Measurements from ENCODE around the gene NELFB.

Gene NELFB

DNA sequence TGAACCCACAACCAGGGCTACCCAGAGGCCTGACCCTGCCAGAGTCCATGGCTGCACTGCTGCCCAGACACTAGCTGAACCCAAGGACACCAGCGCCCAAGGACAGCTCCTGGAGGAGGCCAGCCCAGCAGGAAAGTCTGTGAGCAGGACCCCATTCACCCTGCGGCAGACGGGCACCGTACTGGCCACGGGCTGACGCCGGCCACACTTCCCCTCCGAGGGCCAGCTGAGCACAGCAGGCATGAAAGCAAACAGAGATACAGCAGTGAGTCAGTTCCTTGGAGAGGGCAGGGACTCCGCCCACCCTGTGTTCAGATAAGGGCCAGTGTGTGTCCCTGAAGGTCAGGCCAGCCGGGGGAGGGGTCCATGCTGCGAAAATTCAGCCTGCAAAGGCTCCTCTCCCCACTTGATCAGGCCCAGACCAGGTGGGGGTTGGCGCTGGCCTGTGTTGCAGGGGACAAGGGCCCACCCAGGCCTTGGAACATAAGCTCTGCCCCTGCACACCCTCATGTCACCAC, 36.3 kb upstream of the NELFB start:
- H3K9me3 ChIP-seq (ENCODE audit: insufficient read depth, low read length): no peaks in the 10 kb centered on the region
- no peak overlapping the region for H3K27ac ChIP-seq (ENCODE audit: low read length)
- no peak overlapping the region for H3K4me3 ChIP-seq (ENCODE audit: low read length)
- peaks cover 3% of the 10 kb centered on the region; the same call in 1 of the 2 replicates for H3K4me1 ChIP-seq (ENCODE audit: low read length)
- H3K79me2 ChIP-seq (ENCODE audit: low read length): no peaks in the 10 kb centered on the region
- H4K20me1 ChIP-seq (ENCODE audit: insufficient read depth, low read length): no peaks in the 10 kb centered on the region
- no peaks in the 10 kb centered on the region for H3K36me3 ChIP-seq (replicated peaks; ENCODE audit: low read depth, low read length)
- H3K9ac ChIP-seq (ENCODE audit: low read length): no peak overlapping the region
- TF ChIP-seq EZH2phosphoT487 (IDR thresholded peaks at IDR 0.05; ENCODE audit: low read depth): no peak
- TF ChIP-seq, protein P1, sequence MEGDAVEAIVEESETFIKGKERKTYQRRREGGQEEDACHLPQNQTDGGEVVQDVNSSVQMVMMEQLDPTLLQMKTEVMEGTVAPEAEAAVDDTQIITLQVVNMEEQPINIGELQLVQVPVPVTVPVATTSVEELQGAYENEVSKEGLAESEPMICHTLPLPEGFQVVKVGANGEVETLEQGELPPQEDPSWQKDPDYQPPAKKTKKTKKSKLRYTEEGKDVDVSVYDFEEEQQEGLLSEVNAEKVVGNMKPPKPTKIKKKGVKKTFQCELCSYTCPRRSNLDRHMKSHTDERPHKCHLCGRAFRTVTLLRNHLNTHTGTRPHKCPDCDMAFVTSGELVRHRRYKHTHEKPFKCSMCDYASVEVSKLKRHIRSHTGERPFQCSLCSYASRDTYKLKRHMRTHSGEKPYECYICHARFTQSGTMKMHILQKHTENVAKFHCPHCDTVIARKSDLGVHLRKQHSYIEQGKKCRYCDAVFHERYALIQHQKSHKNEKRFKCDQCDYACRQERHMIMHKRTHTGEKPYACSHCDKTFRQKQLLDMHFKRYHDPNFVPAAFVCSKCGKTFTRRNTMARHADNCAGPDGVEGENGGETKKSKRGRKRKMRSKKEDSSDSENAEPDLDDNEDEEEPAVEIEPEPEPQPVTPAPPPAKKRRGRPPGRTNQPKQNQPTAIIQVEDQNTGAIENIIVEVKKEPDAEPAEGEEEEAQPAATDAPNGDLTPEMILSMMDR (IDR thresholded peaks at IDR 0.05; ENCODE audit: low read depth, low read length): no peak
- H3K27me3 ChIP-seq (ENCODE audit: low read depth, low read length): no peaks in the 10 kb centered on the region
- no peak overlapping the region for H2AFZ ChIP-seq (ENCODE audit: low read depth, low read length)
- no peak overlapping the region for H3K4me2 ChIP-seq (ENCODE audit: low read length)

DNA sequence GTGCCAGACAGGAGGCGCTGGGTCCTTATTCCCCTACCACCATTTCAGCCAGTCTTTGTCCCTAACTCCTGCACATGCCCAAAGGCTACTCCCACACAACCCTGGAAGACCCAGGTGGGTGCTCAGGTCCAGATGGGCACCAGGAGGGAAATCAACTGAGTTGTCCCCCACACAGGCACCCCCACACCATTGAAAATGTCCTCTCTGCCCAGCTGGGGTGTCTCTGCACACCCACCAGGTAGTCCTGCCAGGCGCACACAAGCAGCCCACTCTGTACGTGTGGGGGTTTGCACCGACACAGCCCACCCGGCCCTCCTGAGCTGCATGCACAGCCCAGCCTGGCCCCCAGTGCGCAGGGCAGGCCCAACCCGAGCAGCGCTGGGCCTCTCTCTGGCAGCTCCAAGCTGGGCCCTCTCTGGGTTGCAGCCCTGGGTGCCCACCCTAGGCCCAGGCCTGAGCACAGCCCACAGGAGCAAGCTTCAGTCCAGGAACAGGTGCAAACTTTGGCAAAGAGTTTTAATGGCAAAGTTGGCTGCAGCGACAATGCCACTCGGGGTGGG, 35.3 kb upstream of the NELFB start:
- no peak for TF ChIP-seq EZH2phosphoT487 (IDR thresholded peaks at IDR 0.05; ENCODE audit: low read depth)
- TF ChIP-seq, protein P1 (IDR thresholded peaks at IDR 0.05; ENCODE audit: low read depth, low read length): no peak
- Histone ChIP-seq H2AFZ (ENCODE audit: low read depth, low read length) (no peak overlapping the region), H3K4me1 (ENCODE audit: low read length) (peaks cover 10% of the 10 kb centered on the region; the same call in 1 of the 2 replicates)

DNA sequence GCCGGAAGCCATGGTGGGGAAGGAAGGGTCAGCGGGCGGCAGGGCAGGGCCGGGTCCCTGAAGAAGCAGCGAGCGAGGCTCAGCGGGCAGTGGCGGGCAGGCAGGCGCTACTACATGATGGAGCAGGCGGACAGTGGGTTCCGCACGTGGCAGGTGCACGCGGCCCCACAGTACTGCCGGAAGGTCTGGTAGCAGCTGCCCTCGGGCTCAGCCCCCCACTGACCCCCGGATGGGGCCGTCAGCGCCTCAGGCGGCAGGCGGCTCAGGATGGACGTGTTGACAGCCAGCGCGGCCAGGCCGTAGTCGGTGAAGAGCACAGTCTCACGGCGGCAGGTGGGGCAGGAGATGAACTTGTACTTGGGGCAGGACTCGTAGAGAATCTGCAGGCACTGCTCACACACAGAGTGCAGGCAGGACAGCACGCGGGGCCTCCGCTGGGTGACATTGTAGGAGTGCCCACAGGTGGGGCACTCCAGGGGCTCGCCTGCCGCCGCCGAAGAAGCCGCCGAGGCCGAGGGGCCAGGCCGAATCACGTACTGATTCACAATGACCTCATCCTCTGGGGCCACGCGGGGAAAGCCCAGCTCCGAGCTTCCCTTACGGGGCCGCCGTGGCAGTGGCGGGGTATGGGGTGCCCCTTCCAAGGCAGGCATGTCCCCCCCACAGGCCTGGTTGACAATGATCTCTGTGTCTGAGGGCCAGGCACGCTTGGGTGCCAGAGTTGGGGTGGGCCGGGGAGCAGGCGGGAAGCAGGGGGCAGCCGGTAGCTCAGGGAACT, 34.6 kb upstream of the NELFB start:
- Histone ChIP-seq H3K36me3 (replicated peaks; ENCODE audit: low read depth, low read length) (no peaks in the 10 kb centered on the region), H4K20me1 (ENCODE audit: insufficient read depth, low read length) (no peaks in the 10 kb centered on the region), H3K4me3 (ENCODE audit: low read length) (no peak overlapping the region), H3K27me3 (ENCODE audit: low read depth, low read length) (no peaks in the 10 kb centered on the region), H3K4me1 (ENCODE audit: low read length) (peaks cover 10% of the 10 kb centered on the region; the same call in 1 of the 2 replicates), H3K9me3 (ENCODE audit: insufficient read depth, low read length) (no peaks in the 10 kb centered on the region), H2AFZ (ENCODE audit: low read depth, low read length) (no peak overlapping the region), H3K79me2 (ENCODE audit: low read length) (no peaks in the 10 kb centered on the region), H3K27ac (ENCODE audit: low read length) (no peak overlapping the region), H3K4me2 (ENCODE audit: low read length) (no peak overlapping the region), H3K9ac (ENCODE audit: low read length) (no peak overlapping the region)
- TF ChIP-seq, protein P1 (IDR thresholded peaks at IDR 0.05; ENCODE audit: low read depth, low read length): no peak
- no peak for TF ChIP-seq EZH2phosphoT487 (IDR thresholded peaks at IDR 0.05; ENCODE audit: low read depth)

More for the DNA sequence above, 35.3 kb upstream of the NELFB start:
- no peak overlapping the region for H3K9ac ChIP-seq (ENCODE audit: low read length)
- no peaks in the 10 kb centered on the region for H3K79me2 ChIP-seq (ENCODE audit: low read length)
- H3K27ac ChIP-seq (ENCODE audit: low read length): no peak overlapping the region
- no peaks in the 10 kb centered on the region for H3K27me3 ChIP-seq (ENCODE audit: low read depth, low read length)
- no peak overlapping the region for H3K4me3 ChIP-seq (ENCODE audit: low read length)
- H3K36me3 ChIP-seq (replicated peaks; ENCODE audit: low read depth, low read length): no peaks in the 10 kb centered on the region
- no peaks in the 10 kb centered on the region for H4K20me1 ChIP-seq (ENCODE audit: insufficient read depth, low read length)
- no peak overlapping the region for H3K4me2 ChIP-seq (ENCODE audit: low read length)
- H3K9me3 ChIP-seq (ENCODE audit: insufficient read depth, low read length): no peaks in the 10 kb centered on the region

DNA sequence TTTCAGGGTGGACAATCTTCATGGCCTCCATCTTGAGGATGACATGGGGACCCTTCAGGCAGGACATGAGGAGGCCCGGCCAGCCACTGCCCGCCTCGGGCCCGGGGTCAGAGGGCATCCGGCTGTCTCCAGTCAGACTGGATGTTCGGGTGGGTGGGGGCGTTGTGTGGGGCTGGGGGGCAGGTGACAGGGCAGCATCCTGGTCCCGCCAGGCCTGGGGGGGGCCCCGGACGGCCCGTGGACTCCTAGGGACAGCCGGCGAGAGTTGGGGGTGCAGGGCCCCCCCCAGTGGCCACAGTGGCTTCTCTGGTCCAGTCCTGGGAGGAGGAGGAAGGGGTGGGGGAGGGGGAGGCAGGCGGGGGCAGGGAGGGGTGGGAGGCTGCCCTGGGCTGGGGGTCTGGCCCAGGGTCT, 34.0 kb upstream of the NELFB start:
- Histone ChIP-seq H3K27me3 (ENCODE audit: low read depth, low read length) (no peaks in the 10 kb centered on the region), H3K9me3 (ENCODE audit: insufficient read depth, low read length) (no peaks in the 10 kb centered on the region), H3K79me2 (ENCODE audit: low read length) (no peaks in the 10 kb centered on the region), H2AFZ (ENCODE audit: low read depth, low read length) (no peak overlapping the region), H3K4me2 (ENCODE audit: low read length) (peak overlapping the region; percentile 74), H3K4me3 (ENCODE audit: low read length) (peak overlapping the region; percentile 84), H3K36me3 (replicated peaks; ENCODE audit: low read depth, low read length) (no peaks in the 10 kb centered on the region), H3K9ac (ENCODE audit: low read length) (peak overlapping the region; percentile 62; the same call in 1 of the 2 replicates), H3K27ac (ENCODE audit: low read length) (no peak overlapping the region), H3K4me1 (ENCODE audit: low read length) (peaks cover 10% of the 10 kb centered on the region; the same call in 1 of the 2 replicates), H4K20me1 (ENCODE audit: insufficient read depth, low read length) (no peaks in the 10 kb centered on the region)
- no peak for TF ChIP-seq EZH2phosphoT487 (IDR thresholded peaks at IDR 0.05; ENCODE audit: low read depth)
- TF ChIP-seq, protein P1 (IDR thresholded peaks at IDR 0.05; ENCODE audit: low read depth, low read length): no peak

All from OCI-LY3 (cell line).